Stimulated activated naive CD8-positive, alpha-beta T cell treated with anti-CD3 and anti-CD28 coated beads, Interleukin-15, amount 100 ng/mL, for 72 hours (primary cell): ENCODE measurements around the gene C8A.

Experiments
- ATAC-seq: fragments of 150-1000 bp; cut with Tn5 transposase; 2 replicates; pipeline ENCODE4 v1.10.0; 2021; ENCODE audit warnings: mild to moderate bottlenecking, moderate library complexity
- DNase-seq, 2 donors: peaks; one replicate each; pipeline ENCODE4 v3.0.0; 2021 to 2022
- H3K27ac Mint-ChIP-seq, 2 donors: one replicate each; pipeline ENCODE4 v1.8.0; 2022; ENCODE audit warnings: mild to moderate bottlenecking in 2 of 2, mixed read lengths in 2 of 2, moderate library complexity in 2 of 2
- H3K27me3 Mint-ChIP-seq: one replicate; pipeline ENCODE4 v1.8.0; 2022; ENCODE audit warnings: mixed read lengths
- H3K4me1 Mint-ChIP-seq: one replicate; pipeline ENCODE4 v1.8.0; 2022; ENCODE audit warnings: mild to moderate bottlenecking, mixed read lengths
- H3K4me3 Mint-ChIP-seq, 2 donors: one replicate each; pipeline ENCODE4 v1.8.0; 2022; ENCODE audit warnings: mild to moderate bottlenecking in 2 of 2, mixed read lengths in 2 of 2, moderate library complexity in 1 of 2
- H3K9me3 Mint-ChIP-seq, 2 donors: one replicate each; pipeline ENCODE4 v1.8.0; 2022; ENCODE audit warnings: mixed read lengths in 2 of 2

C8A gene

GRCh38 chr1:56854521-56855099 is at the start of gene C8A:
Gene C8A, plus strand, starts transcription at chr1:56854797. Its CDS starts 105 bp downstream, at chr1:56854902.
- H3K9me3 Mint-ChIP-seq = no peaks in the 10 kb centered on the region
- no peak within 1 kb of the TSS for H3K27ac Mint-ChIP-seq
- H3K4me1 Mint-ChIP-seq = no peaks in the 10 kb centered on the region
- H3K27me3 Mint-ChIP-seq = peaks cover 21% of the 10 kb centered on the region
- ATAC-seq (no peak), DNase-seq (no peak)
- H3K4me3 Mint-ChIP-seq = no peak within 1 kb of the TSS

GRCh38 chr1:56806804-56807203 is 47.8 kb upstream of the C8A start:
- peaks cover 17% of the 10 kb centered on the region for H3K27me3 Mint-ChIP-seq
- H3K4me3 Mint-ChIP-seq = no peak overlapping the region
- no peak overlapping the region for H3K27ac Mint-ChIP-seq
- no peak for ATAC-seq
- no peak for DNase-seq
- H3K4me1 Mint-ChIP-seq = no peaks in the 10 kb centered on the region
- H3K9me3 Mint-ChIP-seq = no peaks in the 10 kb centered on the region

GRCh38 chr1:56808410-56808809 is 46.2 kb upstream of the C8A start:
- Mint-ChIP-seq H3K27ac (no peak overlapping the region), H3K4me3 (no peak overlapping the region), H3K27me3 (peaks cover 27% of the 10 kb centered on the region), H3K9me3 (no peaks in the 10 kb centered on the region), H3K4me1 (no peaks in the 10 kb centered on the region)
- DNase-seq (no peak), ATAC-seq (no peak)

- ATAC-seq (no peak), DNase-seq (no peak)
- Mint-ChIP-seq H3K4me1 (no peaks in the 10 kb centered on the region), H3K27me3 (peaks cover 37% of the 10 kb centered on the region), H3K9me3 (peaks cover 4 to 8% of the 10 kb centered on the region in 2 donors), H3K27ac (no peak overlapping the region), H3K4me3 (no peak overlapping the region)
These were observed 43.3 kb upstream of the C8A start for GRCh38 chr1:56811331-56811730.

- Mint-ChIP-seq H3K4me1 (no peaks in the 10 kb centered on the region), H3K27ac (no peak overlapping the region), H3K9me3 (peaks cover 4 to 8% of the 10 kb centered on the region in 2 donors), H3K4me3 (no peak overlapping the region), H3K27me3 (peaks cover 57% of the 10 kb centered on the region)
- ATAC-seq = no peak
- DNase-seq = no peak
These were observed 40.4 kb upstream of the C8A start for GRCh38 chr1:56814205-56814604.

GRCh38 chr1:56816264-56816663 is 38.3 kb upstream of the C8A start:
- Mint-ChIP-seq H3K9me3 (peaks cover 4 to 8% of the 10 kb centered on the region in 2 donors), H3K4me3 (no peak overlapping the region), H3K4me1 (no peaks in the 10 kb centered on the region), H3K27me3 (peaks cover 56% of the 10 kb centered on the region), H3K27ac (no peak overlapping the region)
- ATAC-seq (no peak), DNase-seq (no peak)

- Mint-ChIP-seq H3K9me3 (peaks cover 4 to 8% of the 10 kb centered on the region in 2 donors), H3K27me3 (peaks cover 63% of the 10 kb centered on the region), H3K4me1 (no peaks in the 10 kb centered on the region), H3K27ac (peak overlapping the region in 1 of 2 donors; percentile 24), H3K4me3 (no peak overlapping the region)
- DNase-seq (no peak), ATAC-seq (no peak)
These were observed 37.7 kb upstream of the C8A start for GRCh38 chr1:56816909-56817308.

- Mint-ChIP-seq H3K4me3 (no peak overlapping the region), H3K27me3 (peaks cover 58% of the 10 kb centered on the region), H3K4me1 (no peaks in the 10 kb centered on the region), H3K9me3 (peaks cover 4 to 8% of the 10 kb centered on the region in 2 donors), H3K27ac (no peak overlapping the region)
- DNase-seq = no peak
- no peak for ATAC-seq
These were observed 36.7 kb upstream of the C8A start for GRCh38 chr1:56817716-56818463.

- DNase-seq = no peak
- peak; percentile 18 for ATAC-seq
- peaks cover 4 to 8% of the 10 kb centered on the region in 2 donors for H3K9me3 Mint-ChIP-seq
- H3K4me1 Mint-ChIP-seq = no peaks in the 10 kb centered on the region
- no peak within 1 kb of the TSS for H3K4me3 Mint-ChIP-seq
- H3K27me3 Mint-ChIP-seq = peaks cover 55% of the 10 kb centered on the region
- H3K27ac Mint-ChIP-seq = peak within 1 kb of the TSS in 1 of 2 donors; percentile 49
These were observed 35.2 kb upstream of the C8A start, which contains the start of gene FYB2 for GRCh38 chr1:56819387-56819899. Gene FYB2, minus strand, starts transcription at chr1:56819404. Its CDS starts 114 bp downstream, at chr1:56819290.

GRCh38 chr1:56820755-56821461 is 33.7 kb upstream of the C8A start:
- no peaks in the 10 kb centered on the region for H3K4me1 Mint-ChIP-seq
- no peak overlapping the region for H3K27ac Mint-ChIP-seq
- H3K9me3 Mint-ChIP-seq = no peaks in the 10 kb centered on the region
- ATAC-seq (peak; percentile 67), DNase-seq (peak; percentile 68 to 70)
- H3K4me3 Mint-ChIP-seq = no peak overlapping the region
- H3K27me3 Mint-ChIP-seq = peaks cover 53% of the 10 kb centered on the region

GRCh38 chr1:56821462-56821797 is 33.2 kb upstream of the C8A start:
- H3K9me3 Mint-ChIP-seq = no peaks in the 10 kb centered on the region
- DNase-seq = no peak

GRCh38 chr1:56824271-56824670 is 30.3 kb upstream of the C8A start:
- Mint-ChIP-seq H3K4me1 (no peaks in the 10 kb centered on the region), H3K27me3 (peaks cover 43% of the 10 kb centered on the region), H3K4me3 (no peak overlapping the region), H3K27ac (no peak overlapping the region), H3K9me3 (no peaks in the 10 kb centered on the region)
- ATAC-seq (no peak), DNase-seq (no peak)

More at GRCh38 chr1:56821462-56821797, 33.2 kb upstream of the C8A start:
- Mint-ChIP-seq H3K4me1 (no peaks in the 10 kb centered on the region), H3K4me3 (no peak overlapping the region), H3K27ac (no peak overlapping the region), H3K27me3 (peaks cover 50% of the 10 kb centered on the region)
- no peak for ATAC-seq

- H3K27me3 Mint-ChIP-seq = peaks cover 41% of the 10 kb centered on the region
- H3K4me1 Mint-ChIP-seq = no peaks in the 10 kb centered on the region
- no peak for ATAC-seq
These were observed 29.7 kb upstream of the C8A start for GRCh38 chr1:56824938-56825337.

GRCh38 chr1:56825436-56825835 is 29.2 kb upstream of the C8A start:
- Mint-ChIP-seq H3K4me3 (no peak overlapping the region), H3K9me3 (no peaks in the 10 kb centered on the region), H3K27ac (no peak overlapping the region), H3K4me1 (no peaks in the 10 kb centered on the region), H3K27me3 (peaks cover 41% of the 10 kb centered on the region)
- ATAC-seq (no peak), DNase-seq (no peak)

More at GRCh38 chr1:56824938-56825337, 29.7 kb upstream of the C8A start:
- DNase-seq = no peak
- no peaks in the 10 kb centered on the region for H3K9me3 Mint-ChIP-seq
- no peak overlapping the region for H3K4me3 Mint-ChIP-seq
- no peak overlapping the region for H3K27ac Mint-ChIP-seq

- peaks cover 46% of the 10 kb centered on the region for H3K27me3 Mint-ChIP-seq
These were observed 26.9 kb upstream of the C8A start for GRCh38 chr1:56827711-56828110.

GRCh38 chr1:56830052-56830451 is 24.5 kb upstream of the C8A start:
- DNase-seq (no peak), ATAC-seq (no peak)
- Mint-ChIP-seq H3K27me3 (peaks cover 38% of the 10 kb centered on the region), H3K9me3 (no peaks in the 10 kb centered on the region), H3K4me3 (no peak overlapping the region), H3K4me1 (no peaks in the 10 kb centered on the region), H3K27ac (no peak overlapping the region)

More at GRCh38 chr1:56827711-56828110, 26.9 kb upstream of the C8A start:
- Mint-ChIP-seq H3K9me3 (no peaks in the 10 kb centered on the region), H3K4me1 (no peaks in the 10 kb centered on the region), H3K27ac (no peak overlapping the region), H3K4me3 (no peak overlapping the region)
- ATAC-seq = no peak
- no peak for DNase-seq
